AG04450 (cell line): ENCODE results near the gene A3GALT2. TPM values are rescaled to one million over a fixed set of nuclear protein-coding genes. Genes with fewer than 3 reads are reported as not detected.

Experiments used
- CTCF ChIA-PET: fragments of 300-600, 350-600 bp; formaldehyde crosslinking; extraction: SDS; loops from one replicate; lab custom pipeline; 2022; ENCODE audit warnings: antibody characterized with exemption, inconsistent platforms; lab: Charles Lee
- POLR2A ChIA-PET: fragments of 350-600 bp; formaldehyde crosslinking; extraction: SDS; loops from one replicate; lab custom pipeline; 2021; ENCODE audit warnings: antibody characterized with exemption, inconsistent platforms; lab: Yijun Ruan, JAX
- DNase-seq: peaks from one replicate; pipeline ENCODE4 v3.0.0-alpha.2; 2011; ENCODE audit warnings: low read depth, low spot score
- H3K27ac ChIP-seq: one replicate; pipeline ENCODE4 v1.5.1; 2012; ENCODE audit warnings: low read depth, low read length, control low read depth
- H3K27me3 ChIP-seq: one replicate; pipeline ENCODE4 v1.6.0; 2012; ENCODE audit warnings: low read length; ENCODE audit not compliant: control insufficient read depth, insufficient read depth
- H3K4me3 ChIP-seq: 2 replicates; pipeline ENCODE4 v1.5.1; 2011; ENCODE audit warnings: mild to moderate bottlenecking, low read depth, low read length, control low read depth
- H3K9me3 ChIP-seq: 2 replicates; pipeline ENCODE4 v1.5.1; 2012; ENCODE audit warnings: low read length; ENCODE audit not compliant: control insufficient read depth, insufficient read depth
- CTCF ChIP-seq: IDR thresholded peaks from 2 replicates; pipeline ENCODE4 v1.5.1; 2011; ENCODE audit warnings: low read depth, low read length, control low read depth, inconsistent platforms
- polyA plus RNA-seq: library from polyadenylated mRNA; depleted of rRNA; stranded (reverse); fragments of >200 nt; gene quantifications from 2 replicates; pipeline ENCODE4 v1.2.3, GENCODE V29; 2011

The A3GALT2 gene
- polyA plus RNA-seq, 1 experiment = not detected

GRCh38 chr1:33358795-33359503 lies 38.1 kb upstream of the A3GALT2 start:
- ChIA-PET CTCF (interaction anchor here (1.2 kb wide), 1 partner anchor 63 kb away, joined by 4 read pairs; no protein-coding TSS in a partner anchor), POLR2A (no interaction called here)
- Histone ChIP-seq H3K4me3 (no peak overlapping the region), H3K27ac (no peak overlapping the region), H3K27me3 (no peaks in the 10 kb centered on the region), H3K9me3 (no peaks in the 10 kb centered on the region; the same call in 1 of the 2 replicates)
- TF ChIP-seq CTCF = no peak
- DNase-seq = no peak

GRCh38 chr1:33358114-33358794 lies 37.4 kb upstream of the A3GALT2 start:
- no peak overlapping the region for H3K4me3 ChIP-seq
- no peak overlapping the region for H3K27ac ChIP-seq
- no peak for TF ChIP-seq CTCF
- POLR2A ChIA-PET = no interaction called here
- CTCF ChIA-PET = interaction anchor here (1.2 kb wide), 1 partner anchor 62 kb away, joined by 4 read pairs; no protein-coding TSS in a partner anchor
- DNase-seq = no peak
- H3K27me3 ChIP-seq = no peaks in the 10 kb centered on the region
- H3K9me3 ChIP-seq = no peaks in the 10 kb centered on the region; the same call in 1 of the 2 replicates

- no peak for DNase-seq
- no peak overlapping the region for H3K4me3 ChIP-seq
- CTCF ChIA-PET = no interaction called here
- no peaks in the 10 kb centered on the region; the same call in 1 of the 2 replicates for H3K9me3 ChIP-seq
- H3K27ac ChIP-seq = no peak overlapping the region
- no peak for TF ChIP-seq CTCF
- POLR2A ChIA-PET = no interaction called here
- H3K27me3 ChIP-seq = no peaks in the 10 kb centered on the region
Observed at GRCh38 chr1:33357099-33357498, 36.2 kb upstream of the A3GALT2 start.

- ChIA-PET POLR2A (no interaction called here), CTCF (interaction anchor here (1.1 to 1.6 kb wide), 2 partner anchors 59 to 101 kb away, joined by 3 to 5 read pairs; no protein-coding TSS in a partner anchor)
- no peaks in the 10 kb centered on the region; the same call in 1 of the 2 replicates for H3K9me3 ChIP-seq
- H3K27me3 ChIP-seq = no peaks in the 10 kb centered on the region
- TF ChIP-seq CTCF = no peak
- H3K27ac ChIP-seq = no peak overlapping the region
- no peak overlapping the region for H3K4me3 ChIP-seq
- DNase-seq = no peak
Observed at GRCh38 chr1:33354707-33355316, 33.9 kb upstream of the A3GALT2 start.
